AG10803 (cell line): ENCODE results near the gene SPAG17.

Source experiments
- DNase-seq: peaks from one replicate; pipeline ENCODE4 v3.0.0; 2010; ENCODE audit warnings: low read depth
- H3K4me3 ChIP-seq: 2 replicates; pipeline ENCODE4 v1.5.1; 2011; ENCODE audit warnings: mild to moderate bottlenecking, low read length, control low read depth
- CTCF ChIP-seq: conservative IDR thresholded peaks from 2 replicates; pipeline ENCODE4 v1.5.1; 2011; ENCODE audit warnings: mild to moderate bottlenecking, low read length, control low read depth, inconsistent platforms

Gene SPAG17

GRCh38 chr1:117971777-117972176 lies 213.3 kb downstream of the SPAG17 start:
- H3K4me3 ChIP-seq: no peak overlapping the region
- no peak for DNase-seq
- no peak for TF ChIP-seq CTCF

- H3K4me3 ChIP-seq: no peak overlapping the region
- DNase-seq: no peak
- no peak for TF ChIP-seq CTCF
These were observed 214.8 kb downstream of the SPAG17 start for GRCh38 chr1:117970252-117970651.

GRCh38 chr1:117967881-117968280 lies 217.1 kb downstream of the SPAG17 start:
- TF ChIP-seq CTCF: no peak
- no peak overlapping the region for H3K4me3 ChIP-seq
- DNase-seq: peak; percentile 2

GRCh38 chr1:117967477-117967876 lies 217.6 kb downstream of the SPAG17 start:
- DNase-seq: peak; percentile 51
- TF ChIP-seq CTCF: peak; percentile 32; the same call in 1 of the 2 replicates
- no peak overlapping the region for H3K4me3 ChIP-seq

GRCh38 chr1:117964290-117965038 lies 220.6 kb downstream of the SPAG17 start:
- no peak overlapping the region for H3K4me3 ChIP-seq
- DNase-seq: no peak
- TF ChIP-seq CTCF: no peak

GRCh38 chr1:117959364-117959763 lies 225.7 kb downstream of the SPAG17 start:
- TF ChIP-seq CTCF: no peak
- H3K4me3 ChIP-seq: no peak overlapping the region
- DNase-seq: no peak

GRCh38 chr1:117952386-117952785 lies 232.6 kb downstream of the SPAG17 start:
- H3K4me3 ChIP-seq: no peak overlapping the region
- no peak for DNase-seq
- TF ChIP-seq CTCF: no peak
